HepG2 (cell line): ENCODE measurements around the gene CENPB. TPM values are rescaled to one million over a fixed set of nuclear protein-coding genes. Genes with fewer than 3 reads are reported as not detected.

Experiments used
- ATAC-seq: fragments of 200-7000 bp; cut with Tn5 transposase; 3 replicates; pipeline ENCODE4 v1.9.1; 2020; ENCODE audit warnings: mild to moderate bottlenecking, moderate library complexity
- BruUV-seq: library from RNA; stranded (reverse); fragments of 400-500 nt; replicated peaks from 2 replicates; lab custom pipeline; 2021; lab: Mats Ljungman, UMichigan
- CTCF ChIA-PET: fragments of 300-600 bp; formaldehyde crosslinking; extraction: SDS; loops from one replicate; lab custom pipeline; 2021; ENCODE audit warnings: low total read pairs, inconsistent platforms, low intra/inter-chr PET ratio; lab: Yijun Ruan, JAX
- POLR2A ChIA-PET: fragments of 350-600 bp; sonication (Branson Sonifier 250); formaldehyde crosslinking; loops from one replicate; lab custom pipeline; 2020; ENCODE audit warnings: antibody characterized with exemption, inconsistent platforms; lab: Yijun Ruan, JAX
- DNase-seq: peaks from one replicate; pipeline ENCODE4 v3.0.0-alpha.2; 2015; ENCODE audit warnings: low spot score
- FAIRE-seq: peaks from 3 replicates; lab custom pipeline; 2011; peaks lifted over from hg19 to GRCh38; lab: Jason Lieb, UNC
- H2AFZ ChIP-seq: one replicate; pipeline ENCODE4 v1.6.1; 2011; ENCODE audit warnings: low read length, inconsistent platforms
- H3K27ac ChIP-seq: fragments of 300-600 bp; 3 replicates; pipeline ENCODE4 v1.8.0; 2011; ENCODE audit warnings: mixed run types, mild to moderate bottlenecking, mixed read lengths, low read length, inconsistent platforms; ENCODE audit not compliant: insufficient read depth; ENCODE audit errors: extremely low read length
- H3K27me3 ChIP-seq, 2 experiments: fragments of 200-600 bp in 1 of 2; 2 replicates in 1 of 2; 3 replicates in 1 of 2; pipeline versions ENCODE4 v1.6.0 to v1.8.0; 2011; ENCODE audit warnings: low read length in 2 of 2, mild to moderate bottlenecking in 2 of 2, moderate library complexity in 2 of 2, inconsistent platforms in 1 of 2; ENCODE audit not compliant: insufficient read depth in 2 of 2, control insufficient read depth in 1 of 2
- H3K36me3 ChIP-seq, 2 experiments: fragments of 200-600 bp in 1 of 2; replicated peaks in 1 of 2; 2 replicates in 1 of 2; 3 replicates in 1 of 2; pipeline versions ENCODE4 v1.5.1 to v1.8.0; 2011; ENCODE audit warnings: low read length in 2 of 2, inconsistent platforms in 1 of 2; ENCODE audit not compliant: insufficient read depth in 2 of 2, control insufficient read depth in 1 of 2
- H3K4me1 ChIP-seq: 2 replicates; pipeline ENCODE4 v1.5.1; 2012; ENCODE audit warnings: low read length, inconsistent platforms; ENCODE audit not compliant: insufficient read depth
- H3K4me2 ChIP-seq: 2 replicates; pipeline ENCODE4 v1.6.0; 2011; ENCODE audit warnings: low read depth, low read length, inconsistent platforms
- H3K4me3 ChIP-seq, 3 experiments: fragments of 200-600 bp in 1 of 3; sonication (generic), shearing (Covaris generic) in 1 of 3; replicated peaks in 1 of 3; 2 replicates each; pipeline ENCODE4 v1.5.1; 2011 to 2016; ENCODE audit warnings: low read length in 3 of 3, inconsistent platforms in 2 of 3, low read depth in 2 of 3, mild to moderate bottlenecking in 2 of 3, control low read depth in 1 of 3, mixed read lengths in 1 of 3; ENCODE audit not compliant: insufficient read depth in 1 of 3
- H3K79me2 ChIP-seq: one replicate; pipeline ENCODE4 v1.6.1; 2011; ENCODE audit warnings: low read length, inconsistent platforms; ENCODE audit not compliant: insufficient read depth
- H3K9ac ChIP-seq: 2 replicates; pipeline ENCODE4 v1.6.0; 2011; ENCODE audit warnings: mild to moderate bottlenecking, low read depth, low read length, inconsistent platforms; ENCODE audit not compliant: insufficient read depth
- H3K9me3 ChIP-seq: 2 replicates; pipeline ENCODE4 v1.5.1; 2012; ENCODE audit warnings: mild to moderate bottlenecking, low read length
- H4K20me1 ChIP-seq: 2 replicates; pipeline ENCODE4 v1.6.0; 2011; ENCODE audit warnings: inconsistent platforms, mild to moderate bottlenecking, low read length, moderate library complexity; ENCODE audit not compliant: insufficient read depth
- ATF7 ChIP-seq, 2 experiments: fragments of 450-650 bp in 1 of 2; sonication (generic) in 1 of 2; formaldehyde crosslinking in 1 of 2; IDR thresholded peaks; 2 replicates each; pipeline versions ENCODE4 v1.4.0 to v1.6.1; 2016 to 2020; ENCODE audit warnings: antibody characterized with exemption in 1 of 2, mild to moderate bottlenecking in 1 of 2, missing genetic modification reagents in 1 of 2
- ESRRA ChIP-seq: sonication (generic); formaldehyde crosslinking; IDR thresholded peaks from 2 replicates; pipeline ENCODE4 v1.5.1; 2020; ENCODE audit warnings: mild to moderate bottlenecking, low read depth, missing genetic modification reagents
- FOXA3 ChIP-seq: IDR thresholded peaks from 2 replicates; pipeline ENCODE4 v1.6.1; 2016; ENCODE audit warnings: missing genetic modification reagents, missing compliant biosample characterization
- LBX2 ChIP-seq: sonication (generic); formaldehyde crosslinking; IDR thresholded peaks from 2 replicates; pipeline ENCODE4 v1.5.0; 2020; ENCODE audit warnings: missing genetic modification reagents, mild to moderate bottlenecking, borderline replicate concordance
- MAFK ChIP-seq, 2 experiments: IDR thresholded peaks in 1 of 2; conservative IDR thresholded peaks in 1 of 2; 2 replicates each; pipeline ENCODE4 v1.6.1; 2011; ENCODE audit warnings: improper control_type of control experiment in 2 of 2, low read length in 2 of 2
- NFE2L1 ChIP-seq: sonication (generic); formaldehyde crosslinking; IDR thresholded peaks from 2 replicates; pipeline ENCODE4 v1.4.0; 2020; ENCODE audit warnings: missing genetic modification reagents, mild to moderate bottlenecking, borderline replicate concordance
- RARG ChIP-seq: sonication (generic); formaldehyde crosslinking; IDR thresholded peaks from 2 replicates; pipeline ENCODE4 v1.4.0; 2020; ENCODE audit warnings: low read depth, mild to moderate bottlenecking, missing genetic modification reagents
- REL ChIP-seq: sonication (generic); formaldehyde crosslinking; conservative IDR thresholded peaks from 2 replicates; pipeline ENCODE4 v1.8.0; 2022; ENCODE audit warnings: mild to moderate bottlenecking, missing genetic modification reagents, moderate library complexity
- SKIL ChIP-seq: sonication (generic); formaldehyde crosslinking; IDR thresholded peaks from 2 replicates; pipeline ENCODE4 v1.8.0; 2022; ENCODE audit warnings: missing genetic modification reagents, mild to moderate bottlenecking, moderate library complexity, borderline replicate concordance
- SMAD9 ChIP-seq: sonication (generic); formaldehyde crosslinking; IDR thresholded peaks from 2 replicates; pipeline ENCODE4 v1.5.1; 2020; ENCODE audit warnings: mild to moderate bottlenecking, missing genetic modification reagents
- TSC22D2 ChIP-seq: sonication (generic); formaldehyde crosslinking; IDR thresholded peaks from 2 replicates; pipeline ENCODE4 v1.5.1; 2020; ENCODE audit warnings: missing genetic modification reagents, mild to moderate bottlenecking, borderline replicate concordance
- ZNF558 ChIP-seq: sonication (generic); formaldehyde crosslinking; IDR thresholded peaks from 2 replicates; pipeline ENCODE4 v1.9.0; 2022; ENCODE audit warnings: mild to moderate bottlenecking, missing genetic modification reagents, borderline replicate concordance
- ZNF629 ChIP-seq: sonication (generic); formaldehyde crosslinking; conservative IDR thresholded peaks from 2 replicates; pipeline ENCODE4 v1.5.0; 2020; ENCODE audit warnings: missing genetic modification reagents
- WGBS: methylation state at CpG from one replicate; pipeline ENCODE4 v1.1.6; 2017; ENCODE audit warnings: low lambda C conversion rate; 5-methylcytosine and 5-hydroxymethylcytosine counted together
- in situ Hi-C: cut with HindIII; loops from 2 replicates; pipeline ENCODE4 v1.10.0; 2017; ENCODE audit warnings: low pct_unique_long_range_greater_than_20kb; ENCODE audit not compliant: extremely low pct_ligation_motif_present
- intact Hi-C: fragments of 100-400 bp; cut with micrococcal nuclease; formaldehyde crosslinking; loops from one replicate; pipeline ENCODE4 v1.10.0; 2022; ENCODE audit not compliant: unreplicated experiment
- polyA plus RNA-seq, 8 experiments: library from polyadenylated mRNA; depleted of rRNA in 3 of 8; stranded (reverse) in 7 of 8; unstranded in 1 of 8; fragments of >200 nt; fragmentation: Illumina TruSeq in 4 of 8; extraction: Trizol in 4 of 8; gene quantifications; 2 replicates each; pipeline versions ENCODE4 v1.2.1 to v1.2.3, GENCODE V29; 2011 to 2016; ENCODE audit warnings: low read depth in 4 of 8, missing spikeins in 1 of 8, mixed read lengths in 1 of 8; ENCODE audit not compliant: insufficient read depth in 1 of 8
- total RNA-seq, 5 experiments: library from RNA; depleted of rRNA; stranded (reverse); fragments of >200 nt; fragmentation: Illumina TruSeq; extraction: Trizol; gene quantifications; 2 replicates each; pipeline ENCODE4 v1.2.3, GENCODE V29; 2016; ENCODE audit warnings: low read depth in 1 of 5

Gene CENPB
- total and polyA plus RNA-seq, 2 of the 13 experiments (the other 11 are each of a cell fraction or from before 2014, with no cell fraction given), result 10.4 to 54.5 TPM

GRCh38 chr20:3801299-3801698, 14.8 kb upstream of the CENPB start:
- POLR2A ChIA-PET, result interaction anchor here (1.7 to 2.4 kb wide), 2 partner anchors 17 to 19 kb away, joined by 8 to 12 read pairs; partner anchors contain the start of gene AP5S1
- Histone ChIP-seq H4K20me1 (no peaks in the 10 kb centered on the region), H3K4me1 (peaks cover 37% of the 10 kb centered on the region), H2AFZ (no peak overlapping the region), H3K27ac (no peak overlapping the region), H3K27me3 (no peaks in the 10 kb centered on the region; a peak in 1 of 5 replicates), H3K9ac (no peak overlapping the region), H3K9me3 (no peaks in the 10 kb centered on the region), H3K4me2 (no peak overlapping the region), H3K4me3 (no peak overlapping the region), H3K79me2 (peaks cover 20% of the 10 kb centered on the region), H3K36me3 (peaks cover 27 to 48% of the 10 kb centered on the region in 2 experiments)
- CTCF ChIA-PET, result no interaction called here
- in situ Hi-C loops (no loop called here), intact Hi-C loops (no loop called here)
- 88% methylated on average over 4 of the region's 4 CpGs for WGBS
- no peak for FAIRE-seq
- DNase-seq, result no peak
- no peak for TF ChIP-seq ZNF629 (CRISPR knock-in tag)
- TF ChIP-seq ATF7 (IDR thresholded peaks at IDR 0.05), result peak; percentile 60
- TF ChIP-seq ATF7 (CRISPR knock-in tag; IDR thresholded peaks at IDR 0.05), result no peak
- TF ChIP-seq MAFK (conservative IDR thresholded peaks at IDR 0.05 in 1 of 2, IDR thresholded peaks at IDR 0.05 in 1 of 2; ENCODE audit: low read length in 2 of 2), result no peak
- ATAC-seq, result no peak
- BruUV-seq, result no TSS peak

- no peak overlapping the region for H3K4me3 ChIP-seq
- H3K79me2 ChIP-seq, result peaks cover 20% of the 10 kb centered on the region
- TF ChIP-seq SMAD9 (CRISPR knock-in tag) (no peak), ESRRA (CRISPR knock-in tag) (no peak), REL (CRISPR knock-in tag) (no peak), TSC22D2 (CRISPR knock-in tag) (no peak), ZNF558 (CRISPR knock-in tag) (no peak), FOXA3 (CRISPR knock-in tag) (no peak), NFE2L1 (CRISPR knock-in tag) (no peak), RARG (CRISPR knock-in tag) (no peak), SKIL (CRISPR knock-in tag) (no peak), LBX2 (CRISPR knock-in tag) (no peak)
- TF ChIP-seq, all 625 proteins: peak for 0
- POLR2A ChIA-PET, result interaction anchor here (1.7 to 2.4 kb wide), 2 partner anchors 18 to 20 kb away, joined by 8 to 12 read pairs; partner anchors contain the start of gene AP5S1
- in situ Hi-C loops, result no loop called here
- no peaks in the 10 kb centered on the region for H3K9me3 ChIP-seq
- DNase-seq, result no peak
- BruUV-seq, result no TSS peak
- no peak overlapping the region for H3K9ac ChIP-seq
- no peak overlapping the region for H3K4me2 ChIP-seq
- ATAC-seq, result no peak
- peaks cover 33% of the 10 kb centered on the region for H3K4me1 ChIP-seq
- H3K36me3 ChIP-seq, result peaks cover 27 to 48% of the 10 kb centered on the region in 2 experiments
- FAIRE-seq, result no peak
- no peaks in the 10 kb centered on the region; a peak in 1 of 5 replicates for H3K27me3 ChIP-seq
- CTCF ChIA-PET, result no interaction called here
- no peak overlapping the region for H3K27ac ChIP-seq
- 91% methylated on average over 8 of the region's 8 CpGs for WGBS
- H2AFZ ChIP-seq, result no peak overlapping the region
- intact Hi-C loops, result no loop called here
- H4K20me1 ChIP-seq, result no peaks in the 10 kb centered on the region
Measured at GRCh38 chr20:3800878-3801260, 14.3 kb upstream of the CENPB start.
